Retina (tissue), 1 donor: ENCODE data around the gene BTBD6.

Experiments used
- DNase-seq: peaks from one replicate; pipeline ENCODE4 v3.0.0-alpha.2; 2016

The BTBD6 gene

DNA sequence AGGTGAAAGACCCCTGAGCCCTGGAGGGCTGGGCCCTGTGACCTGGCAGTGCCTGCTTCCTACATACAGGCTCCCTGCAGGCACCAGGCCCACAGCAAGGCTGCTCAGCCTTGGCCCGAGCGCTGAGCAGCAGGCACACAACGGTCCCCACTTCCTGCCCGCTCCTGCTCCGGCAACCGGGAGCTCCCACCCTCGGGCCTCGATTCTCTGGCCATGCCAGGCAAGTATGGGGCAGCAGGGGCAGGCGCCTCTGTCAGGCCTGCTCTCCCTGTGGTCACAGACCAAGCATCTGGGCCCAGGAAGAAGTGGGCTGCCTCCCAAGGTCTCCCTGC, 36.6 kb upstream of the BTBD6 start:
- no peak for DNase-seq

DNA sequence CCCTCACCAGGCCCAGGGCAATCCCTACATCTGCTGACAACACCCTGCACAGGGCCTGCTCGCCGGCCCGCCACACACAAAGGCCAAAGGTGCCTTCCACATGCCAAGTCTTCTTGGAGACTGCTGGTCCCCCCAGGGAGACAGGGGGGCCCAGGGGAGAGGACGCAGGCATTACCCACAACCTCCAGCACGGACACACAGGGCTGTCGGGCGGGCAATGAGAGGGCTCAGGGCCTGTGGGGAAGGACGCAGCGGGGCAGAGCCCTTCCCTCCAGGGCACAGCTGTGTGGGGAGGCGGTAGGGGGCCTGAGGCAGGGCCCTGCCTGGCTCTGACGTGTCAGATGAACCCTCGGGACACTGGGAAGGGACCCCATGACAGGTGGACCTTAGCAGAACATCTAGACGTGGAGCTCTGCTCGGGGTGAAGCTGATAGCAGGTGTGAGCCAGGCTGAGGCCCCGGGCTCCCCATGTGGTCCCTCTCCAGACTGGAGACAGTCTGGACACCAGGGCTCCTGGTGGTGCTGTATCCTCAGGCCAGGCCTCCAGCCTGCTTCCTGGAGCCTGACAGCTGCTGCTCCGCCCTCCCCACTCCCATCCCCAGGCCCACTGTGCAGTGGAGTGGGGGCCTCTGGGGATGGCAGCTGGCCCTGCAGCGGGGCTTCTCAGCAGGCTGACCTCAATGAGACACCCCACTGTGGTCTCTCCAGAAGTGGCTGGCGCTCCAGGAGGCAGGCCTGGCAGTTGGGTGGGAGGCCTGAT, 35.6 kb upstream of the BTBD6 start:
- DNase-seq, result peak; percentile 83

DNA sequence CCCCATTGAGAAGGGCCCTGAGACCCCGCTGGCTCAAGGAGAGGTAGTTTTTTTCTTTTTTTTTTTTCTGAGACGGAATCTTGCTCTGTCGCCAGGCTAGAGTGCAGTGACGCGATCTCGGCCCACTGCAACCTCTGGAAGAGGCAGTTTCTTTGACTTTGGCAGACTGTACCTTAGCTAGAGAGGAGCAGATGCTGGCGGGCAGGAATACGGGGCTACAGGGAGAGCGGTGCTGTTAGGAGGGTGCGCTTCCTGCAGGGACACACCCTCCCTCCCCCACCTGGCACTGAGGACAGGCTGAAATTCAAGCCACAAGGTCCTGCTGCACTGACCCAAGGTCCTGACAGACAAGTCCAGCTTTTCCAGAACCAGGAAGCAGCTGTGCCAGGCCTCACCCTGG, 35.0 kb upstream of the BTBD6 start:
- DNase-seq, result no peak

DNA sequence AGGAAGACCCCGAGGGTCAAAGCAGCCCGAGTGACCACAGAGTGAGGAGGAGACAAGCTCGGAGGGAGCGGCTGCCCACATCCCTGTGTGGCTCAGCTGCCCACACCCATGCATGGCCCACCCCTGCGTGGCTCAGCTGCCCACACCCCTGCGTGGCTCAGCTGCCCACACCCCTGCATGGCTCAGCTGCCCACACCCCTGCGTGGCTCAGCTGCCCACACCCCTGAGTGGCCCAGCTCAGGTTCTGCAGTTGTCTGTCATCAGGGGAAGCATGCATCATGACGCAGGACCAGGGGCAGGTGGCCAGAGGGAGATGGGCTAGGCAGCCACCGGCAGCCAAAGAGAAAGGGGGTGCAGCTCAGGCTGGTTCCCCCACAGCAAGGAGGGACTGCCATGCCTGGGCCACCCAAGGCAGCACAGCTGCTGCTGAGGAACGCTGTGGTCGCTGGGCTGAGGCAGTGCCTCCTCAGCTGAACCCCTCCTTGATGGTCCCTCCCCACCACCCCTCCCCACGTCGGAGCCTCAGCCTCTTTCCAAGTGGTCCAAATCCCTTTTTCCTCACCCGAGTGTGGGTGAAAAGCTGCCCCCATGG, 33.9 kb upstream of the BTBD6 start:
- peak; percentile 10 for DNase-seq

- no peak for DNase-seq
These were observed 32.7 kb upstream of the BTBD6 start for GRCh38 chr14:105215602-105216001.

DNA sequence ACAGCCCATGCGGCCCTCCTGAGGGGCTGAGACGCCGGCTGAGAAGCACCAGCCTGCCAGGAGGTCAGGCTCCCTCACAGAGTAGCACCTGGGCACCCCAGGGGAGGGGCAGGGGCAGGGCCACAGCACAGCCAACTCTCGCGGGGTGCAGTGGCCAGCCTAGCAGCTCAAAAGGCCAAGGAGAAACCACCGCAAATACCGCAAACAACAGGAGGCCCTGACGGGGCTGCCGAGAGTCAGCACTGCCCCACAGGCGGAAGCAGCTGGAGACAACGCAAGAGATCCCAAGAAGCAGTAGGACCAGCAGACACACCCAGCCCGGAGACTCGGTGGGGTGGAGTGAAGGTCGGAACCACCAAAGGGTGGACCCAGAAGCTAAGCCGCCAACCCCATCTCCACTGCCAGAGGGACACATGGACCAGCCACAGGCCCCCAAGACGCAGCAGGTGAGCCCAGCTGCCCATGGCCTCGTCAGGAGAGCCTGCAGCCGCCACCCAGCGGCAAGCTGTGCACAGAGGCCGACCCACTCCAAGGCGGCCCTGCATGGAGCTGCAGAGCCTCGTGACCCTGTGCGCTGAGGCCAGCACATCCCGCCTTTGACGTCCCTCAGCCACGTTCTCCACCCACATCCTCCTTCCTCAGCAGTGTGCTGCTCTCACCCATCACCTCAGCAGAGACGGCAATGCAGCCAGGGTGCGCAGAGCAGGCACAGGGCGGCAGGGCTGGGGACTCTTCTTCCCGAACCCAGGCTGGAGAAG, 31.7 kb upstream of the BTBD6 start:
- peak; percentile 21 for DNase-seq

GRCh38 chr14:105217774-105218173, 30.6 kb upstream of the BTBD6 start:
- no peak for DNase-seq

- no peak for DNase-seq
These were observed 29.7 kb upstream of the BTBD6 start for GRCh38 chr14:105218611-105219010.

- no peak for DNase-seq
These were observed 29.2 kb upstream of the BTBD6 start for GRCh38 chr14:105219043-105219612.

DNA sequence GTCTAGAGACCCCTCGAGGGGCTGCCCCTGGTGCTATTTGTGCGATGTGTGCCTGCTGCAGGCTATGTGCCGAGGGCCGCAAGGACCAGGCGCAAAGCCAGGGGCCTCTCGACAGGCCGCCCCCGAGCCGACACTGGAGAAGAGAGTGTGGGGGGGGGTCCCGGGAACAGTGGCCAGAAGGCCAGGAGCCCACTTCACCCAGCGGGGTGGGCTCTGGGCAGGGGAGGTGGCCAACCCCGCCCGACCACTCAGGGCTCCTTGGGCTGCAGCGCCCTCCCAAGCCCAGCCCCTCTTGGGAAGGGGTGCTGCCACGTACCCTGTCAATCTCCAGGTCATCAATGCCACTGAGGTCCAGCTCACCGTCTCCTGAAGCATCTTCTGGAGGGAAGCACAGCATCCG, 28.6 kb upstream of the BTBD6 start:
- DNase-seq, result no peak

- DNase-seq, result no peak
These were observed 27.4 kb upstream of the BTBD6 start for GRCh38 chr14:105220699-105221597.

GRCh38 chr14:105221598-105222178, 26.6 kb upstream of the BTBD6 start:
- DNase-seq, result no peak

DNA sequence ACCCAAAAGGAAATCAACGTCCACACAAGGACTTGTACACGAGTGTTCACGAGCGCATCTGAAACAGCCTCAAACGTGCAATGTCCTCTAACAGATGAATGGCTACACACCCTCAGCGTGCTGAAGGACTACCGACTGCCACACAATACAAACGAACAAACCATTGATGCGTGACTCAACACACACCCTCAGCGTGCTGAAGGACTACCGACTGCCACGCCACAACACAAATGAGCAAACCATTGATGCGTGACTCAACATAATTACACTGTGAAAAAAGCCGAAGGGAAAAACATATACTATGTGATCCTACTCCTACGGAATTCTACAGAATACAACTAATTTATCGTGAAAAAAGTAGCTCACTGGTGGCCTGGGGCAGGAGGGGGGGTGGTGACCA, 25.1 kb upstream of the BTBD6 start:
- DNase-seq, result no peak

GRCh38 chr14:105223770-105224544, 24.4 kb upstream of the BTBD6 start:
- no peak for DNase-seq

DNA sequence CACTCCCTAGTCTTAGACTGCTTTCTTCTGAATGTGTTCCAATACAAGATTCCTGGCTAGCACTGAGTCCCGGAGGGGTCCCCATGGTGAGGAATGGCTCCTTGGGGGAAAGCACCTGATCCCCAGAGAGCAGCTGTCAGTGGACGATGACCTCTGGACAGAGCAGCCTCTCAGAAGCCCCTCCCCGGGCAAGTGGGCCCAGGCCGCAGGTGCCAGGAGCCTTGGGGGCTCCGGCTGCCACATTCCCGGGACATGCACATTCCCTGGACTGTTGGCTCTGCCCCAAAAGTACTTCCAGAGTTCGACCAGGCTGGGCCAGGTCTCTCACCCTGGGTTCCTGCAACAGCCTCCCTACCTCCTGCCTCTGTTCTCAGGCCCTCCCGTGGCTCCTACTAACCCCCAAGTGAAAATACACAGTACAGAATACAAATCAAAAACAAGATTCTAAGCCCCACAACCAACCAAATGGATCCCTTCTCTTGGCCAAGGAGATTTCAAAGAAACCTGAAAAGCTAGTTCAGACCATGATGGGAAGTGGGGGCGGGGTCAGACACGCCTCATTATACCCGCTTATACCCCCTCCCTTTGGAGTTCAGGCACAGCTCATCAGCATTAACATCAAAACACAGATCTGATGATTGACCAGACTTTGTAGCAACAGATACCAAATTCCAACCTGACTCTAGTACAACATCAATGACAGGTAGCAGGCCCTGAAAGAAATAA, 23.3 kb upstream of the BTBD6 start:
- no peak for DNase-seq

- no peak for DNase-seq
These were observed 22.1 kb upstream of the BTBD6 start for GRCh38 chr14:105226198-105226597.

DNA sequence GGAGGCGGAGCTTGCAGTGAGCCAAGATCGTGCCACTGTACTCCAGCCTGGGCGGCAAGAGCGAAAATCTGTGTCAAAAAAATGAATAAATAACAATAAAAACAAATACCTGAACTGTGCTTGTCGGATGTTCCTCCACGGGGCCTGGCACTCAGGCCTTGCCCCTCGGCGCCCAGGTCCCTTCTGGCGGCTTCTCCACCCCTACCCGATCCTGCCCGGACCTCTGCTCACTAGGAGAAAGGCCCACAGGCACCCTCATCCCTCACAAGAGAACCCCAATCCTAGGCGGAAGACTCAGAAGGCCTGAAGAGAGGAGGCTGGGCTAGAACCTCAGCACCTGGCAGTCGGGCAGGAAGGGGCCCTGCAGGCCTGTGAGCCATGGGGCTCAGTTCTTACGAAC, 21.0 kb upstream of the BTBD6 start:
- DNase-seq, result no peak

GRCh38 chr14:105228562-105228961, 19.8 kb upstream of the BTBD6 start:
- no peak for DNase-seq

GRCh38 chr14:105229099-105229655, 19.2 kb upstream of the BTBD6 start:
- no peak for DNase-seq

DNA sequence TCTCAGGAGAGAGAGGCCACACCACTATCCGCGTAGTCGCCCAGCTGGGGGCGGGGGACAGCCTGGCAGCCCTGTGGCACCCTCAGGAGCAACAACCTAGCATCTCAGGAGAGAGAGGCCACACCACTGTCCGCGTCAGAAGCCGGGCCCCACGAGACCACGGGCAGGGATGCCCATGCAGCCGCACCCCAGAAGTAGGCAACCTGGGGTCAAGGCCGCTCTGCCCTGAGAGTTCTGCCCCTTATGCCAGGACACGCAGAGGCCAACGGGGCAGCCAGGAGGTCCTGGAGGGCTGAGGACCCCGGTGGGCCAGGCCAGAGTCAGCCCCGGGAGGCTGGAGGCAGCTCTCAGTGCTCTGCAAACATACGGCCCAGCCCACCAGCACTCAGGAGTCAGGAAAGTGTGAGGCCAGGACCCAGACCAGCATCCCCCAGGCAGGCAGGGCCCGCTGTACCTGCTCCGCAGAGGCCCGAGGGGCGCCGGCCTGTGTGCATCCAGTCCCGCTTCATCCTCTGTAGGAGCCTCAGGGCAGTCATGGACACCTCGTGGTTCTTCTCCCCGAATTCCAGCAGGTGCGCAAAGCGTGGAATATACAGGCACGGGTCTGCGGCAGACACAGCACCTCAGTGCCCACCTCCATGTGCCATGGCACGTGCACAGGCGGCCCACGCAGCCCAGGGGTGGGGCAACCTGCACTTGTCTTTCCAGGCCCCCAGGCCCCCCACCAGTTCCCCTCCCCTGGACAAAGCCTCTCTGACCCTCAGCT, 7.3 kb upstream of the BTBD6 start:
- DNase-seq, result no peak
